Measurements from ENCODE around the gene ZCCHC7.

ZCCHC7 gene

DNA sequence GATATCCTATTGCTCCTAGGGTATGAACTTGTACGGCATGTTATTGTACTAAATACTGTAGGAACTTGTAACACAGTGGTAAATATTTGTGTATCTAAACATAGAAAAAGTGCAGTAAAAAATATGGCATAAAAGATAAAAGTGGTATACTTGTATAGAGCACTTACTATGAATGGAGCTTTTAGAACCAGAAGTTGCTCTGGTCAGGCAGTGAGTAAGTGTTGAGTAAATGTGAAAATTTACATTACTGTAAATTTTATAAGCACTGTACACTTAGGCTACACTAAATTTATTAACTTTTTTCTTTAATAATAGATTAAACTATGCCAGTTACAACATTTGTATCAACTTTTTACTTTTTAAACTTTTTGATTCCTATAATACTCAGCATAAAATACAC lies 109.1 kb downstream of the ZCCHC7 start:
- peaks cover 50% of the 10 kb centered on the region for H3K79me2 ChIP-seq (ENCODE audit: control insufficient read depth, low read length)
- no peaks in the 10 kb centered on the region for H3K27me3 ChIP-seq (ENCODE audit: control insufficient read depth, low read length)
- no peak overlapping the region for H3K4me2 ChIP-seq (ENCODE audit: low read length)

DNA sequence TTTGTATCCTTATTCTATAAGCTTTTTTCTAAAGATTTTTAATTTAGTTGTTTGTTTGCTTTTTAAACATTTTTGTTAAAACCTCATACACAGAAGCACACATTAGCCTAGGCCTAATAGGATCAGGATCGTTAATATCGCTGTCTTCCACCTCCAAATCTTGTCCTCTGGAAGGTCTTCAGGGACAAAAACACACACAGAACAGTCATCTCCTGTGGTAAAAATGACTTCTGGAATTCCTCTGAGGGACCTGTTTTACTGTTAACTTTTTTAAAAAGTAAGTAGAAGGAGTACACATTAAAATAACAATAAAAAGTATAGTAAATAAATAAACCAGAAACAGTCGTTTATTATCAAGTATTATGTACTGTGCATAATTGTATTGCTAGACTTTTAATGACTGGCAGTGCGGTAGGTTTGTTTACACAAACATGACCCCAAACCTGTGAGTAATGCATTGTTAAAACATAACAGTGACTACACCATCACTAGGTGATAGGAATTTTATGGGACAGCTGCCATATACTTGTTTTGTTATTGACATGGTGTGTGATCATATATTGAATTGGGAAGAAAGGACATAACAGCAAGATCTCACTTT lies 109.6 kb downstream of the ZCCHC7 start:
- Histone ChIP-seq H3K4me2 (ENCODE audit: low read length) (no peak overlapping the region), H3K9me2 (replicated peaks; ENCODE audit: control insufficient read depth, low read length) (no peaks in the 10 kb centered on the region), H3K4me1 (ENCODE audit: control insufficient read depth, low read length) (peaks cover 23% of the 10 kb centered on the region), H3K9me3 (ENCODE audit: control insufficient read depth, insufficient read depth, low read length) (no peaks in the 10 kb centered on the region), H3K79me2 (ENCODE audit: control insufficient read depth, low read length) (peaks cover 47% of the 10 kb centered on the region), H4K20me1 (ENCODE audit: control insufficient read depth, insufficient read depth, low read depth, low read length) (no peaks in the 10 kb centered on the region), H3K27ac (ENCODE audit: low read depth, low read length) (no peak overlapping the region), H3K27me3 (ENCODE audit: control insufficient read depth, low read length) (no peaks in the 10 kb centered on the region), H3K36me3 (ENCODE audit: control insufficient read depth, low read length) (peaks cover 21% of the 10 kb centered on the region), H3K4me3 (ENCODE audit: low read length) (no peak overlapping the region), H3F3A (ENCODE audit: control insufficient read depth, insufficient read depth) (peaks cover 10% of the 10 kb centered on the region; the same call in 1 of the 2 replicates)
- TF ChIP-seq, protein P1, sequence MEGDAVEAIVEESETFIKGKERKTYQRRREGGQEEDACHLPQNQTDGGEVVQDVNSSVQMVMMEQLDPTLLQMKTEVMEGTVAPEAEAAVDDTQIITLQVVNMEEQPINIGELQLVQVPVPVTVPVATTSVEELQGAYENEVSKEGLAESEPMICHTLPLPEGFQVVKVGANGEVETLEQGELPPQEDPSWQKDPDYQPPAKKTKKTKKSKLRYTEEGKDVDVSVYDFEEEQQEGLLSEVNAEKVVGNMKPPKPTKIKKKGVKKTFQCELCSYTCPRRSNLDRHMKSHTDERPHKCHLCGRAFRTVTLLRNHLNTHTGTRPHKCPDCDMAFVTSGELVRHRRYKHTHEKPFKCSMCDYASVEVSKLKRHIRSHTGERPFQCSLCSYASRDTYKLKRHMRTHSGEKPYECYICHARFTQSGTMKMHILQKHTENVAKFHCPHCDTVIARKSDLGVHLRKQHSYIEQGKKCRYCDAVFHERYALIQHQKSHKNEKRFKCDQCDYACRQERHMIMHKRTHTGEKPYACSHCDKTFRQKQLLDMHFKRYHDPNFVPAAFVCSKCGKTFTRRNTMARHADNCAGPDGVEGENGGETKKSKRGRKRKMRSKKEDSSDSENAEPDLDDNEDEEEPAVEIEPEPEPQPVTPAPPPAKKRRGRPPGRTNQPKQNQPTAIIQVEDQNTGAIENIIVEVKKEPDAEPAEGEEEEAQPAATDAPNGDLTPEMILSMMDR (IDR thresholded peaks at IDR 0.05; ENCODE audit: low read depth, low read length, poor library complexity, severe bottlenecking), result no peak
- no peak for TF ChIP-seq EZH2phosphoT487 (IDR thresholded peaks at IDR 0.05; ENCODE audit: borderline replicate concordance, low read length)

More for the DNA sequence above, 109.1 kb downstream of the ZCCHC7 start:
- TF ChIP-seq EZH2phosphoT487 (IDR thresholded peaks at IDR 0.05; ENCODE audit: borderline replicate concordance, low read length), result no peak
- TF ChIP-seq, protein P1 (IDR thresholded peaks at IDR 0.05; ENCODE audit: low read depth, low read length, poor library complexity, severe bottlenecking), result no peak
- peaks cover 21% of the 10 kb centered on the region for H3K36me3 ChIP-seq (ENCODE audit: control insufficient read depth, low read length)
- H3K27ac ChIP-seq (ENCODE audit: low read depth, low read length), result no peak overlapping the region
- no peaks in the 10 kb centered on the region for H4K20me1 ChIP-seq (ENCODE audit: control insufficient read depth, insufficient read depth, low read depth, low read length)
- H3K9me3 ChIP-seq (ENCODE audit: control insufficient read depth, insufficient read depth, low read length), result no peaks in the 10 kb centered on the region
- peaks cover 10% of the 10 kb centered on the region; the same call in 1 of the 2 replicates for H3F3A ChIP-seq (ENCODE audit: control insufficient read depth, insufficient read depth)
- no peak overlapping the region for H3K4me3 ChIP-seq (ENCODE audit: low read length)
- no peaks in the 10 kb centered on the region for H3K9me2 ChIP-seq (replicated peaks; ENCODE audit: control insufficient read depth, low read length)
- peaks cover 26% of the 10 kb centered on the region for H3K4me1 ChIP-seq (ENCODE audit: control insufficient read depth, low read length)

DNA sequence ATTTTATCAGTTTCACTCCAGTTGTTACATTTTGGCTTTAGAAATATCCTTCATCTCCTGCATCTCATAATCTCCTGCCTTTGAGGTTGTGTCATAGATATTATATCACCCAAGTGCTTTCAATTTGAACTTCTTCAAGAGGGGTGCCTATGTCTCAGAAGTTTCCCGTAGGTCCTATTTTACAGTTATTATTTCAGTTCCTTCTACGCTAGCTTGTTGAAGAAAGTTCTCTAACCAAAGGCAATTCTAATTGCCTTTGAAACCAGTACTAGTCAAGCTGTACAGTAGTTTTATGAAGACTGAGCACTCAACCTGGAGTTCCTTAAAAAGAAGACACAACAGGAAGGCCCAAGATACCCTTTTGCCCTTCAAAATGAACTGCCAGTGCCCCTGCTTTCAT lies 116.4 kb downstream of the ZCCHC7 start:
- TF ChIP-seq, protein P1 (IDR thresholded peaks at IDR 0.05; ENCODE audit: low read depth, low read length, poor library complexity, severe bottlenecking), result no peak
- TF ChIP-seq EZH2phosphoT487 (IDR thresholded peaks at IDR 0.05; ENCODE audit: borderline replicate concordance, low read length), result no peak
- Histone ChIP-seq H3K9me3 (ENCODE audit: control insufficient read depth, insufficient read depth, low read length) (no peaks in the 10 kb centered on the region), H3K4me1 (ENCODE audit: control insufficient read depth, low read length) (peaks cover 34% of the 10 kb centered on the region), H3K9me2 (replicated peaks; ENCODE audit: control insufficient read depth, low read length) (no peaks in the 10 kb centered on the region), H3K4me2 (ENCODE audit: low read length) (no peak overlapping the region), H3K36me3 (ENCODE audit: control insufficient read depth, low read length) (peaks cover 31% of the 10 kb centered on the region), H3K79me2 (ENCODE audit: control insufficient read depth, low read length) (peaks cover 69% of the 10 kb centered on the region), H3K27ac (ENCODE audit: low read depth, low read length) (no peak overlapping the region), H3F3A (ENCODE audit: control insufficient read depth, insufficient read depth) (peaks cover 4% of the 10 kb centered on the region; the same call in 1 of the 2 replicates), H3K4me3 (ENCODE audit: low read length) (no peak overlapping the region), H4K20me1 (ENCODE audit: control insufficient read depth, insufficient read depth, low read depth, low read length) (no peaks in the 10 kb centered on the region), H3K27me3 (ENCODE audit: control insufficient read depth, low read length) (no peaks in the 10 kb centered on the region)
